ENCODE results near the gene BTN2A1.
"Not testable (repeated sequence)": the region's sequence is repeated elsewhere in the genome, so short reads cannot be mapped to it uniquely, and the experiment has no call there.

The BTN2A1 gene

DNA sequence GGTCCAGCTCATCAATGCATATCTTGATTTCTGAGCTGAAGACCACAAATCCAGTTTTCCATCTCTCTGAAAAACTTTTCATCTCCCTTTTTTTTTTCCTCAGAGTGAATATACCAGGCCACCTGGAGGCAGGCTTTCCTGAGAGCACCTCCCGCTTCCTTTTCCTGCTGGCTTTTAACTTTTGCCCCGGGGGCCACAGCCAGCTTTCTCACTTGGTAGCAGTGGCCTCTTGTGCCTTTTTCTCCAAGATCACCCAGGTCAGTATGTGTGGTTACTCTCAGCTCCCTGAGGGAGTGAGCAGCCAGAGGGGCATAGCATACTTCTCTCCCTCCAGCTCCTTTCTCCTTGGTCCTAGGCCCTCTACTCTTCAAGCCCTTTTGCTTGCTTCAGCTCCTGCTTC is 42.3 kb downstream of the BTN2A1 start, which contains the start of gene BTN1A1:
Gene BTN1A1, plus strand, starts transcription at position 202 of the 400 bp plus-strand sequence. CDS start 984 bp downstream, outside the sequence.
- no peak for DNase-seq

DNA sequence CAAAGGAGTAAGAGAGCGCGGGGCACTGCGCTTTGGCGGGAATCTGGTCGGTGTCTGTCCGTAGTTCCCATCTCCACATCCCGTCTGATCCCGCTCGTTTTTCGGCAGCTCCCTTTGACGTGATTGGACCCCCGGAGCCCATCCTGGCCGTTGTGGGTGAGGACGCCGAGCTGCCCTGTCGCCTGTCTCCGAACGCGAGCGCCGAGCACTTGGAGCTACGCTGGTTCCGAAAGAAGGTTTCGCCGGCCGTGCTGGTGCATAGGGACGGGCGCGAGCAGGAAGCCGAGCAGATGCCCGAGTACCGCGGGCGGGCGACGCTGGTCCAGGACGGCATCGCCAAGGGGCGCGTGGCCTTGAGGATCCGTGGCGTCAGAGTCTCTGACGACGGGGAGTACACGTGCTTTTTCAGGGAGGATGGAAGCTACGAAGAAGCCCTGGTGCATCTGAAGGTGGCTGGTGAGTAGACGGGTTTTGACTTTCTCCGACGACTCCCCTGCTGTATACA is 43.8 kb downstream of the BTN2A1 start:
- DNase-seq, result peak; percentile 4

GRCh38 chr6:26502165-26502564 is 44.4 kb downstream of the BTN2A1 start:
- no peak for DNase-seq

DNA sequence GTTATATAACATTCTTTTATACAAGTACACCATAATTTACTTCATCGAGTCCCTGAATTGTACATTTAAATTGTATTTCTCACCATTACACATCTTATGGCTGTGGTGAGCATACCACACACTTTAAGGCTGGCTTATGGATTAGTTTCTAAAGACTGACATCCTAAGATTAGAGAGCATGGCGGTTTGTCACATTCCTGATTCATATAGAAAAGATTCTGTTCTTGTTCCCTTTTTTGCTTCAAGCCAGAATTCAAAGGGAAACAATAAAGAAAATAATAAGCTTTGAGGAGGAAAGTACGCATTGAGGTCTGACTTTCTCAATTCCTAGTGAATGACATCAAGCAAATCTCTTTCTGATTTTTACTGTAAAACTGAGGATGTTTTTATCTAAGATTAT is 44.9 kb downstream of the BTN2A1 start:
- DNase-seq, result no peak

- DNase-seq, result no peak
These were observed 49.9 kb downstream of the BTN2A1 start for GRCh38 chr6:26507658-26508057.

- not testable (repeated sequence) for DNase-seq
These were observed 53.3 kb downstream of the BTN2A1 start for GRCh38 chr6:26511033-26511432.

DNA sequence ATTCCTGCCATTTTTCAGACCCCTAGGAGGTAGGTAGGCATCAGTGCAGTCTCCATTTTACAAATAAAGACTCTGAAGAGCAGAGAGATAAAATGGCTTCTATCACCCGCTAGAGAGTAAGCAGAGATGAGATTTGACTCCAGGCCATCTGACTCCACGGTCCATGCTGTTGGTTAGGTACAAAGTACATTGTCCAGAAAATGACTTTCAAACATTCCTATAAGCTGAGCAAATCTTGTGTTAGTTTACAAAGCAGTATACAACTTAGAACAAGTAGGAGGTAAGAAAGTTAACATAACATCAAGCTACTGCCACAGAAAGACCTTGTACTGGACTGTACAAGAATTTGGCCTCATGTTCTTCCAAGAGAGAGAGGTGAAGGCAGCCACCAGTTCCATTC is 57.2 kb downstream of the BTN2A1 start:
- no peak for DNase-seq

- DNase-seq, result no peak
These were observed 59.0 kb downstream of the BTN2A1 start for GRCh38 chr6:26516481-26517427.

All from effector CD8-positive, alpha-beta T cell (primary cell).